HepG2 (cell line): Measurements from ENCODE around the gene IRAK1BP1. TPM values are rescaled to one million over a fixed set of nuclear protein-coding genes. Genes with fewer than 3 reads are reported as not detected.

ENCODE experiments used
- ATAC-seq: fragments of 200-7000 bp; cut with Tn5 transposase; 3 replicates; pipeline ENCODE4 v1.9.1; 2020; ENCODE audit warnings: mild to moderate bottlenecking, moderate library complexity
- BruUV-seq: library from RNA; stranded (reverse); fragments of 400-500 nt; replicated peaks from 2 replicates; lab custom pipeline; 2021; lab: Mats Ljungman, UMichigan
- CTCF ChIA-PET: fragments of 300-600 bp; formaldehyde crosslinking; extraction: SDS; loops from one replicate; lab custom pipeline; 2021; ENCODE audit warnings: low total read pairs, inconsistent platforms, low intra/inter-chr PET ratio; lab: Yijun Ruan, JAX
- POLR2A ChIA-PET: fragments of 350-600 bp; sonication (Branson Sonifier 250); formaldehyde crosslinking; loops from one replicate; lab custom pipeline; 2020; ENCODE audit warnings: antibody characterized with exemption, inconsistent platforms; lab: Yijun Ruan, JAX
- DNase-seq: peaks from one replicate; pipeline ENCODE4 v3.0.0-alpha.2; 2015; ENCODE audit warnings: low spot score
- FAIRE-seq: peaks from 3 replicates; lab custom pipeline; 2011; peaks lifted over from hg19 to GRCh38; lab: Jason Lieb, UNC
- H2AFZ ChIP-seq: one replicate; pipeline ENCODE4 v1.6.1; 2011; ENCODE audit warnings: low read length, inconsistent platforms
- H3K27ac ChIP-seq: fragments of 300-600 bp; 3 replicates; pipeline ENCODE4 v1.8.0; 2011; ENCODE audit warnings: mixed run types, mild to moderate bottlenecking, mixed read lengths, low read length, inconsistent platforms; ENCODE audit not compliant: insufficient read depth; ENCODE audit errors: extremely low read length
- H3K27me3 ChIP-seq, 2 experiments: fragments of 200-600 bp in 1 of 2; 2 replicates in 1 of 2; 3 replicates in 1 of 2; pipeline versions ENCODE4 v1.6.0 to v1.8.0; 2011; ENCODE audit warnings: low read length in 2 of 2, mild to moderate bottlenecking in 2 of 2, moderate library complexity in 2 of 2, inconsistent platforms in 1 of 2; ENCODE audit not compliant: insufficient read depth in 2 of 2, control insufficient read depth in 1 of 2
- H3K36me3 ChIP-seq, 2 experiments: fragments of 200-600 bp in 1 of 2; replicated peaks in 1 of 2; 2 replicates in 1 of 2; 3 replicates in 1 of 2; pipeline versions ENCODE4 v1.5.1 to v1.8.0; 2011; ENCODE audit warnings: low read length in 2 of 2, inconsistent platforms in 1 of 2; ENCODE audit not compliant: insufficient read depth in 2 of 2, control insufficient read depth in 1 of 2
- H3K4me1 ChIP-seq: 2 replicates; pipeline ENCODE4 v1.5.1; 2012; ENCODE audit warnings: low read length, inconsistent platforms; ENCODE audit not compliant: insufficient read depth
- H3K4me2 ChIP-seq: 2 replicates; pipeline ENCODE4 v1.6.0; 2011; ENCODE audit warnings: low read depth, low read length, inconsistent platforms
- H3K4me3 ChIP-seq, 3 experiments: fragments of 200-600 bp in 1 of 3; sonication (generic), shearing (Covaris generic) in 1 of 3; replicated peaks in 1 of 3; 2 replicates each; pipeline ENCODE4 v1.5.1; 2011 to 2016; ENCODE audit warnings: low read length in 3 of 3, inconsistent platforms in 2 of 3, low read depth in 2 of 3, mild to moderate bottlenecking in 2 of 3, control low read depth in 1 of 3, mixed read lengths in 1 of 3; ENCODE audit not compliant: insufficient read depth in 1 of 3
- H3K79me2 ChIP-seq: one replicate; pipeline ENCODE4 v1.6.1; 2011; ENCODE audit warnings: low read length, inconsistent platforms; ENCODE audit not compliant: insufficient read depth
- H3K9ac ChIP-seq: 2 replicates; pipeline ENCODE4 v1.6.0; 2011; ENCODE audit warnings: mild to moderate bottlenecking, low read depth, low read length, inconsistent platforms; ENCODE audit not compliant: insufficient read depth
- H3K9me3 ChIP-seq: 2 replicates; pipeline ENCODE4 v1.5.1; 2012; ENCODE audit warnings: mild to moderate bottlenecking, low read length
- H4K20me1 ChIP-seq: 2 replicates; pipeline ENCODE4 v1.6.0; 2011; ENCODE audit warnings: inconsistent platforms, mild to moderate bottlenecking, low read length, moderate library complexity; ENCODE audit not compliant: insufficient read depth
- ATM ChIP-seq: fragments of 450-650 bp; IDR thresholded peaks from 2 replicates; pipeline ENCODE4 v1.7.1; 2017; ENCODE audit warnings: mild to moderate bottlenecking, borderline replicate concordance
- GLI4 ChIP-seq: sonication (generic); formaldehyde crosslinking; IDR thresholded peaks from 2 replicates; pipeline ENCODE4 v1.5.1; 2020; ENCODE audit warnings: missing genetic modification reagents, mild to moderate bottlenecking, moderate library complexity, borderline replicate concordance
- HOMEZ ChIP-seq: IDR thresholded peaks from 2 replicates; pipeline ENCODE4 v1.6.1; 2016; ENCODE audit warnings: low read depth
- NKX3-1 ChIP-seq: sonication (generic); formaldehyde crosslinking; IDR thresholded peaks from 2 replicates; pipeline ENCODE4 v1.5.0; 2020; ENCODE audit warnings: missing genetic modification reagents
- PCBP2 ChIP-seq: fragments of 200-400 bp; formaldehyde crosslinking; optimal IDR thresholded peaks from 2 replicates; pipeline ENCODE3; 2018; ENCODE audit warnings: low read length, low read depth; ENCODE audit not compliant: poor library complexity, severe bottlenecking
- RBM39 ChIP-seq: fragments of 200-400 bp; formaldehyde crosslinking; IDR thresholded peaks from one replicate; pipeline ENCODE4 v1.6.1; 2018; ENCODE audit warnings: antibody characterized with exemption, mild to moderate bottlenecking, low read depth, low read length; ENCODE audit not compliant: poor library complexity, severe bottlenecking
- ZBTB42 ChIP-seq: sonication (generic); formaldehyde crosslinking; IDR thresholded peaks from 2 replicates; pipeline ENCODE4 v1.5.0; 2020; ENCODE audit warnings: mild to moderate bottlenecking, missing genetic modification reagents
- ZFP36L2 ChIP-seq: sonication (generic); formaldehyde crosslinking; IDR thresholded peaks from 2 replicates; pipeline ENCODE4 v1.4.0; 2020; ENCODE audit warnings: missing genetic modification reagents
- ZNF136 ChIP-seq: sonication (generic); formaldehyde crosslinking; IDR thresholded peaks from 2 replicates; pipeline ENCODE4 v1.8.1; 2022; ENCODE audit warnings: low read depth, mild to moderate bottlenecking, moderate library complexity, missing genetic modification reagents
- ZNF337 ChIP-seq: sonication (generic); formaldehyde crosslinking; IDR thresholded peaks from 2 replicates; pipeline ENCODE4 v1.5.1; 2020; ENCODE audit warnings: missing genetic modification reagents, low read depth, mild to moderate bottlenecking, borderline replicate concordance
- ZNF510 ChIP-seq: sonication (generic); formaldehyde crosslinking; IDR thresholded peaks from 2 replicates; pipeline ENCODE4 v1.4.0; 2020; ENCODE audit warnings: low read depth, mild to moderate bottlenecking, missing genetic modification reagents
- ZNF629 ChIP-seq: sonication (generic); formaldehyde crosslinking; conservative IDR thresholded peaks from 2 replicates; pipeline ENCODE4 v1.5.0; 2020; ENCODE audit warnings: missing genetic modification reagents
- ZNF670 ChIP-seq: sonication (generic); formaldehyde crosslinking; IDR thresholded peaks from 2 replicates; pipeline ENCODE4 v1.8.0; 2022; ENCODE audit warnings: mild to moderate bottlenecking, missing genetic modification reagents, borderline replicate concordance
- WGBS: methylation state at CpG from one replicate; pipeline ENCODE4 v1.1.6; 2017; ENCODE audit warnings: low lambda C conversion rate; 5-methylcytosine and 5-hydroxymethylcytosine counted together
- in situ Hi-C: cut with HindIII; loops from 2 replicates; pipeline ENCODE4 v1.10.0; 2017; ENCODE audit warnings: low pct_unique_long_range_greater_than_20kb; ENCODE audit not compliant: extremely low pct_ligation_motif_present
- intact Hi-C: fragments of 100-400 bp; cut with micrococcal nuclease; formaldehyde crosslinking; loops from one replicate; pipeline ENCODE4 v1.10.0; 2022; ENCODE audit not compliant: unreplicated experiment
- polyA plus RNA-seq, 8 experiments: library from polyadenylated mRNA; depleted of rRNA in 3 of 8; stranded (reverse) in 7 of 8; unstranded in 1 of 8; fragments of >200 nt; fragmentation: Illumina TruSeq in 4 of 8; extraction: Trizol in 4 of 8; gene quantifications; 2 replicates each; pipeline versions ENCODE4 v1.2.1 to v1.2.3, GENCODE V29; 2011 to 2016; ENCODE audit warnings: low read depth in 4 of 8, missing spikeins in 1 of 8, mixed read lengths in 1 of 8; ENCODE audit not compliant: insufficient read depth in 1 of 8
- total RNA-seq, 5 experiments: library from RNA; depleted of rRNA; stranded (reverse); fragments of >200 nt; fragmentation: Illumina TruSeq; extraction: Trizol; gene quantifications; 2 replicates each; pipeline ENCODE4 v1.2.3, GENCODE V29; 2016; ENCODE audit warnings: low read depth in 1 of 5
- TF ChIP-seq, protein P1 (sequence below): sonication (generic); formaldehyde crosslinking; IDR thresholded peaks from 2 replicates; pipeline ENCODE4 v1.5.0; 2020; ENCODE audit warnings: missing genetic modification reagents
- TF ChIP-seq, protein P2 (sequence below): sonication (generic); formaldehyde crosslinking; conservative IDR thresholded peaks from 2 replicates; pipeline ENCODE4 v1.8.0; 2022; ENCODE audit warnings: missing genetic modification reagents

Gene IRAK1BP1
- total and polyA plus RNA-seq, 2 of the 13 experiments (the other 11 are each of a cell fraction or from before 2014, with no cell fraction given): 0.86 to 1.5 TPM

GRCh38 chr6:78844899-78845298, 22.5 kb upstream of the IRAK1BP1 start:
- 0% methylated on average over 2 of the region's 2 CpGs for WGBS
- no peak overlapping the region for H3K9ac ChIP-seq
- H4K20me1 ChIP-seq: no peaks in the 10 kb centered on the region
- no peaks in the 10 kb centered on the region for H3K9me3 ChIP-seq
- ChIA-PET CTCF (no interaction called here), POLR2A (no interaction called here)
- ATAC-seq (no peak), DNase-seq (no peak), FAIRE-seq (no peak)
- in situ Hi-C loops (no loop called here), intact Hi-C loops (no loop called here)
- H3K27me3 ChIP-seq: no peaks in the 10 kb centered on the region
- BruUV-seq: no TSS peak
- TF ChIP-seq ZNF670 (CRISPR knock-in tag) (no peak), ZNF136 (CRISPR knock-in tag) (no peak), ATM (no peak)
- TF ChIP-seq, protein P1, sequence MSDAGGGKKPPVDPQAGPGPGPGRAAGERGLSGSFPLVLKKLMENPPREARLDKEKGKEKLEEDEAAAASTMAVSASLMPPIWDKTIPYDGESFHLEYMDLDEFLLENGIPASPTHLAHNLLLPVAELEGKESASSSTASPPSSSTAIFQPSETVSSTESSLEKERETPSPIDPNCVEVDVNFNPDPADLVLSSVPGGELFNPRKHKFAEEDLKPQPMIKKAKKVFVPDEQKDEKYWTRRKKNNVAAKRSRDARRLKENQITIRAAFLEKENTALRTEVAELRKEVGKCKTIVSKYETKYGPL: no peak
- no peaks in the 10 kb centered on the region for H3K79me2 ChIP-seq
- no peak overlapping the region for H2AFZ ChIP-seq
- no peak overlapping the region for H3K4me3 ChIP-seq
- no peak overlapping the region for H3K4me2 ChIP-seq
- no peak overlapping the region for H3K27ac ChIP-seq
- no peaks in the 10 kb centered on the region for H3K4me1 ChIP-seq
- H3K36me3 ChIP-seq: no peaks in the 10 kb centered on the region

DNA sequence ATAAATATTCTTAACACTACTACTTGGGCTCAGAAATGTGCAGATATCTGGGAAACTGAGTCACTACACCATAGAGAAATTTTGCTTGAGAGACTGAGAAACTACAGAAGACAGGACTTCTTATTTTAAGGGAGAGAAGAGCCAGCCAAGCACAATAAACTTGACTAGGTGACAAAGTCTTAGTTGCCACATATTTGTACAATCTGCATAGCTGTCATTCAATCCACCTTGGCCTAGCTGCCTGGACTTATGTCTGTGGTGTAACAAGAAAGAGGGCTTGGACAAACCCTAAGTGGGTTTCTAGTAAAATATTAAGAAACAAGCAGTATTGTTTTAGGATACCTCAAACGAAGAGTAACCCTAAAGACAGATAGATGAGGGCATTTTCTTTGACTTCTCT, 21.8 kb upstream of the IRAK1BP1 start:
- no TSS peak for BruUV-seq
- ATAC-seq: no peak
- H3K27me3 ChIP-seq: no peaks in the 10 kb centered on the region
- no peak overlapping the region for H2AFZ ChIP-seq
- DNase-seq: no peak
- intact Hi-C loops (no loop called here), in situ Hi-C loops (no loop called here)
- H3K9me3 ChIP-seq: no peaks in the 10 kb centered on the region
- ChIA-PET POLR2A (no interaction called here), CTCF (no interaction called here)
- H3K9ac ChIP-seq: no peak overlapping the region
- no peaks in the 10 kb centered on the region for H3K4me1 ChIP-seq
- no peak overlapping the region for H3K4me2 ChIP-seq
- H4K20me1 ChIP-seq: no peaks in the 10 kb centered on the region
- H3K27ac ChIP-seq: no peak overlapping the region
- H3K4me3 ChIP-seq: no peak overlapping the region
- no peaks in the 10 kb centered on the region for H3K36me3 ChIP-seq
- 4% methylated on average over 1 of the region's 1 CpG for WGBS
- no peaks in the 10 kb centered on the region for H3K79me2 ChIP-seq
- no peak for FAIRE-seq
- TF ChIP-seq ZFP36L2 (CRISPR knock-in tag): no peak
- no peak for TF ChIP-seq NKX3-1 (CRISPR knock-in tag)
- TF ChIP-seq ZNF510 (CRISPR knock-in tag): no peak
- TF ChIP-seq ZNF629 (CRISPR knock-in tag): no peak
- no peak for TF ChIP-seq RBM39
- no peak for TF ChIP-seq GLI4
- no peak for TF ChIP-seq PCBP2
- TF ChIP-seq ZNF337 (CRISPR knock-in tag): no peak
- no peak for TF ChIP-seq ZBTB42
- no peak for TF ChIP-seq HOMEZ (CRISPR knock-in tag)
- TF ChIP-seq, protein P2, sequence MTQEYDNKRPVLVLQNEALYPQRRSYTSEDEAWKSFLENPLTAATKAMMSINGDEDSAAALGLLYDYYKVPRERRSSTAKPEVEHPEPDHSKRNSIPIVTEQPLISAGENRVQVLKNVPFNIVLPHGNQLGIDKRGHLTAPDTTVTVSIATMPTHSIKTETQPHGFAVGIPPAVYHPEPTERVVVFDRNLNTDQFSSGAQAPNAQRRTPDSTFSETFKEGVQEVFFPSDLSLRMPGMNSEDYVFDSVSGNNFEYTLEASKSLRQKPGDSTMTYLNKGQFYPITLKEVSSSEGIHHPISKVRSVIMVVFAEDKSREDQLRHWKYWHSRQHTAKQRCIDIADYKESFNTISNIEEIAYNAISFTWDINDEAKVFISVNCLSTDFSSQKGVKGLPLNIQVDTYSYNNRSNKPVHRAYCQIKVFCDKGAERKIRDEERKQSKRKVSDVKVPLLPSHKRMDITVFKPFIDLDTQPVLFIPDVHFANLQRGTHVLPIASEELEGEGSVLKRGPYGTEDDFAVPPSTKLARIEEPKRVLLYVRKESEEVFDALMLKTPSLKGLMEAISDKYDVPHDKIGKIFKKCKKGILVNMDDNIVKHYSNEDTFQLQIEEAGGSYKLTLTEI (CRISPR knock-in tag): no peak
